Progenitor cell of endocrine pancreas (in vitro differentiated cells): Measurements from ENCODE around the gene WIPI1. TPM values are rescaled to one million over a fixed set of nuclear protein-coding genes. Genes with fewer than 3 reads are reported as not detected.

Experiments
- DNase-seq: peaks from one replicate; pipeline ENCODE4 v3.0.0; 2021; ENCODE audit warnings: low spot score; ENCODE audit not compliant: unreplicated experiment
- H3K27ac Mint-ChIP-seq: 2 replicates; pipeline ENCODE4 v1.8.0; 2021; ENCODE audit warnings: mild to moderate bottlenecking, moderate library complexity, mixed read lengths
- H3K27me3 Mint-ChIP-seq: 2 replicates; pipeline ENCODE4 v1.8.0; 2021; ENCODE audit warnings: mixed read lengths
- H3K36me3 Mint-ChIP-seq: 2 replicates; pipeline ENCODE4 v1.8.0; 2022; ENCODE audit warnings: mixed read lengths; ENCODE audit not compliant: insufficient read depth
- H3K4me1 Mint-ChIP-seq: 2 replicates; pipeline ENCODE4 v1.8.0; 2021; ENCODE audit warnings: low read depth, mixed read lengths
- H3K4me3 Mint-ChIP-seq: 2 replicates; pipeline ENCODE4 v1.8.0; 2021; ENCODE audit warnings: low read depth, mild to moderate bottlenecking, moderate library complexity, mixed read lengths
- H3K9me3 Mint-ChIP-seq: 2 replicates; pipeline ENCODE4 v1.8.0; 2021; ENCODE audit warnings: low read depth, mixed read lengths
- CTCF ChIP-seq: fragments of 200-600 bp; sonication (generic); IDR thresholded peaks from one replicate; pipeline ENCODE4 v1.5.0; 2021; ENCODE audit warnings: antibody characterized with exemption, mild to moderate bottlenecking; ENCODE audit not compliant: unreplicated experiment
- total RNA-seq: library from RNA; stranded (reverse); gene quantifications from 2 replicates; pipeline ENCODE4 v1.2.1, GENCODE V29; 2021

WIPI1 gene
- total RNA-seq, 1 donor from 2014 or later, result 53.5 TPM

DNA sequence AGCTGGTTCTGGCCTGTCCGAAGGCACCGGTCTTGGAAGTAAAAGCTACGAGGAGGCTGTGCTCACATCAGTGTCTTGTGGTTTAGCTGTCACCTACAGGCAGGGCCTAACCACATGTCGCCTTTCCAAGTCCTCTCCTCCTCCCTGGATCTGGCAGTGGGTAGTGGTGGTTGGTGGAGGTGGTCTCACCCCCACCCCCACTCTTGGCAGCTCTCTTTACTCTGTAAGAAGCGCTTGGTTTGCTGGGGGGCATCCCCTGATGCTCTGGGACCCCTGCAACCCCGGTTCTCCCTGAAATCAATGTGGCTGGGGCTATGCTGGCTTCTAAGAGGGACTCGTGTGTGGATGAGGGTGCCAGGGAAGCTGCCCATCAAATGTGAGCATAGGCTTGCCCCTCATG lies 68.3 kb downstream of the WIPI1 start:
- no peaks in the 10 kb centered on the region for H3K36me3 Mint-ChIP-seq
- H3K9me3 Mint-ChIP-seq, result no peaks in the 10 kb centered on the region
- no peak overlapping the region for H3K27ac Mint-ChIP-seq
- peaks cover 5% of the 10 kb centered on the region for H3K4me1 Mint-ChIP-seq
- no peak for TF ChIP-seq CTCF
- no peak overlapping the region for H3K4me3 Mint-ChIP-seq
- DNase-seq, result no peak
- H3K27me3 Mint-ChIP-seq, result peaks cover 7% of the 10 kb centered on the region

DNA sequence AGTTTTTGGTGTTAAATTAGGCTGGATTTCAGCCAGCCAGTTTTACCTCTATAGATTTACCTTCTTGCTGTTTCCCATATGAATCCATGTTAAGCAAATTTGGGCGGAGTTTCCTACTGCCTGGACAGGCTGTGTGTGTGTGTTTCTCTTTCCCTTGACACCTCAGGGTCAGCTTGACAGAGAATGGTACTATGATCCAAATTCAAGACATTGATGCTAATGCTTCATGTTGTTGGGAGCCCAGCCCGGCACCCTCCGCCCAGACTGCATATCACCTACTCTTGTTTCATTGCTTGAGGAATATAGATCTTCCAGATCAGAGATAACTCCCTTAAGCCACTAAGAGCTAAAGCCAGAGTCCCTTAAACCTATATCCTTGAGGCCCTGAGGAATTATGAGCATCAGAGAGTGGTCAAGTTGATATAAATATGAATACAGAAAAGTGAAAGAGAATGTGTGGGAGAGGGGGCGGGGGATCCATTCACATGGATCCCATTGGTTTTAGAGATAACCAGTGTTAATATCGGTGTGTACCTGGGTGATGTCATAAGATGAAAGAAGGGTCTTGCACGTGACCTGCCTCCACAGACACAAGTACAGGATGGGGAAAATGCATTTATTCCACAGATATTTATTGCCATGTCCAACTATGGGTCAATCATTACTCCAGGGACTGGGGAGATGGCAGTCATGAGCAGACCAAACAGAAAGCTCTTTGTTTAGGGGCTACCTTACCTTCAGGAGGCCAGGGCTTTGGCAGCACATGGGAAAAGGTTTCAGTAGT lies 69.7 kb downstream of the WIPI1 start:
- no peak overlapping the region for H3K4me3 Mint-ChIP-seq
- no peaks in the 10 kb centered on the region for H3K36me3 Mint-ChIP-seq
- no peak overlapping the region for H3K27ac Mint-ChIP-seq
- no peak for TF ChIP-seq CTCF
- H3K27me3 Mint-ChIP-seq, result peaks cover 7% of the 10 kb centered on the region
- H3K4me1 Mint-ChIP-seq, result peaks cover 5% of the 10 kb centered on the region
- no peak for DNase-seq
- no peaks in the 10 kb centered on the region for H3K9me3 Mint-ChIP-seq

DNA sequence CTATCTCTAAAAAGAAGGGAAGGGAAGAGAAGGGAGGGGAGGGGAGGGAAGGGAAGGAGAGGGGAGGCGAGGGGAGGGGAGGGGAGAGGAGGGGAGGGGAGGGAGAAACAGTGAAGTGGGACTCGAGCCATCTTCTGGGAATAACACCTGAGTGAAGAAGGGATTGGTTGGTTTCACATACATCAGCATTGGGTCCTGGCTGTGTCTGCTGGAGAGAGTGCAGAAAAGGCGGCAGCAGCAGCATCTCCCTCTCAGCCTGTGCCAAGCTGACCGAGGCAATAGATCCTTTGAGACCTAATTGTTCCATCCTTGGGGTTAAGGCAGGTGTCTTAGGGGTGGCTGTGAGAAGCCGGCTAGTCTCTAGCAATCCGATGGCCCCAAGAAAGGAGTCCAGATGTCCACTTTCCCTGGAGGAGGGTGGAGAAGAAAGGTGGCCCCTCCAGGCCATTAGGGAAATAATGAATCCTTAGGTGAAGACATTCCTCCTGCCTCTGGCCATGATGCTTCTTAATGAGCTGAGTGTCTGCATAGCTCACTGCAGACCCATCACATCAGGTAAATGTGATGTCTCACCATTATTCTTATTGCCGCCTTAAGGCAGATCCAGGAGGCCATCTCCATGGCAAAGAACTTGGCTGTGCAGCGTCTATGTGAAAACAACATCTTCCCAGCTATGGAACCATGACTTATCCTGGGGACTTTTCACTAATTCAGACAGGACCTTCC lies 71.6 kb downstream of the WIPI1 start:
- no peak for DNase-seq
- Mint-ChIP-seq H3K4me3 (no peak overlapping the region), H3K27me3 (peaks cover 7% of the 10 kb centered on the region), H3K4me1 (peaks cover 5% of the 10 kb centered on the region), H3K9me3 (no peaks in the 10 kb centered on the region), H3K36me3 (no peaks in the 10 kb centered on the region), H3K27ac (no peak overlapping the region)
- no peak for TF ChIP-seq CTCF

GRCh38 chr17:68384941-68385340 lies 72.4 kb downstream of the WIPI1 start:
- Mint-ChIP-seq H3K9me3 (no peaks in the 10 kb centered on the region), H3K27ac (no peak overlapping the region), H3K4me1 (peaks cover 5% of the 10 kb centered on the region), H3K36me3 (no peaks in the 10 kb centered on the region), H3K4me3 (no peak overlapping the region), H3K27me3 (peaks cover 7% of the 10 kb centered on the region)
- no peak for DNase-seq
- no peak for TF ChIP-seq CTCF

- Mint-ChIP-seq H3K4me1 (peaks cover 5% of the 10 kb centered on the region), H3K9me3 (no peaks in the 10 kb centered on the region), H3K4me3 (no peak overlapping the region), H3K36me3 (no peaks in the 10 kb centered on the region), H3K27me3 (peaks cover 5% of the 10 kb centered on the region), H3K27ac (no peak overlapping the region)
- DNase-seq, result no peak
- TF ChIP-seq CTCF, result no peak
Measured at GRCh38 chr17:68384471-68384870, 72.8 kb downstream of the WIPI1 start.
